SU-DHL-6 (cell line): ENCODE results near the gene TRIM38.

Experiments
- EZH2phosphoT487 ChIP-seq: fragments of 200-600 bp; sonication (generic), shearing (Covaris generic); conservative IDR thresholded peaks from 2 replicates; pipeline ENCODE4 v1.6.1; 2018; ENCODE audit warnings: mild to moderate bottlenecking, antibody characterized with exemption, low read length, moderate library complexity, mixed read lengths
- TF ChIP-seq, protein P1 (sequence below): fragments of 200-600 bp; sonication (generic); IDR thresholded peaks from one replicate; pipeline ENCODE4 v1.5.1; 2017; ENCODE audit warnings: antibody characterized with exemption, mild to moderate bottlenecking, low read length, moderate library complexity; ENCODE audit not compliant: insufficient read depth, poor library complexity, severe bottlenecking

DNA sequence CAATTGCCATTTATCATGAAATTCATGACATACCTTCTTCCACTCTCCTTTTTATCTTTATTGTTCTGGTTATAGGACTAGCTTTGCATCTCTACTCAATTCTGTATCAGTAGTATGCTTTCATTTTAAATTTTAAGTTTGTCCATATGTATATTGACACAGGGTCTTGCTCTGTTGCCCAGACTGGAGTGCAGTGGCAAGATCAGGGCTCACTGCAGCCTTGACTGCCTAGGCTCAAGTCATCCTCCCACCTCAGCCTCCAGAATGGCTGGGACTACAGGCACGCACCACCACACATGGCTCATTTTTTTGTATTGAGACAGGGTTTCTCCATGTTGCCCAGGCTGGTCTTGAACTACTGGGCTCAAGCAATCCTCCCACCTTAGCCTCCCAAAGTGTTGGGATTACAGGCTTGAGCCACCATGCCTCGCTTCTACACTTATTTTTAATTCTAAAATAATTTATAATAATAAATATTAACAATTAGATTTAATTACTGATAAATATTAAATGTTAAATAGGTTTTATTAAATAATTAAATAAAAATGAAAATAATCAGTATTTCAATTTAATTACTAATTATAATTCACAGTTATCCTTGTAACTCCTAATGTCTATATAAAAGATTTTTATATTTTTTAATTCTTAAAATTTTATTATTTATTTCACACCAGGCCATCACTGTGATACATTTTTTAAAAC, 27.7 kb downstream of the TRIM38 start:
- TF ChIP-seq, protein P1, sequence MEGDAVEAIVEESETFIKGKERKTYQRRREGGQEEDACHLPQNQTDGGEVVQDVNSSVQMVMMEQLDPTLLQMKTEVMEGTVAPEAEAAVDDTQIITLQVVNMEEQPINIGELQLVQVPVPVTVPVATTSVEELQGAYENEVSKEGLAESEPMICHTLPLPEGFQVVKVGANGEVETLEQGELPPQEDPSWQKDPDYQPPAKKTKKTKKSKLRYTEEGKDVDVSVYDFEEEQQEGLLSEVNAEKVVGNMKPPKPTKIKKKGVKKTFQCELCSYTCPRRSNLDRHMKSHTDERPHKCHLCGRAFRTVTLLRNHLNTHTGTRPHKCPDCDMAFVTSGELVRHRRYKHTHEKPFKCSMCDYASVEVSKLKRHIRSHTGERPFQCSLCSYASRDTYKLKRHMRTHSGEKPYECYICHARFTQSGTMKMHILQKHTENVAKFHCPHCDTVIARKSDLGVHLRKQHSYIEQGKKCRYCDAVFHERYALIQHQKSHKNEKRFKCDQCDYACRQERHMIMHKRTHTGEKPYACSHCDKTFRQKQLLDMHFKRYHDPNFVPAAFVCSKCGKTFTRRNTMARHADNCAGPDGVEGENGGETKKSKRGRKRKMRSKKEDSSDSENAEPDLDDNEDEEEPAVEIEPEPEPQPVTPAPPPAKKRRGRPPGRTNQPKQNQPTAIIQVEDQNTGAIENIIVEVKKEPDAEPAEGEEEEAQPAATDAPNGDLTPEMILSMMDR: no peak
- TF ChIP-seq EZH2phosphoT487: no peak
